Endothelial cell of umbilical vein (primary cell): ENCODE data around the gene ABLIM2. TPM values are rescaled to one million over a fixed set of nuclear protein-coding genes. Genes with fewer than 3 reads are reported as not detected.

Experiments used
- BruUV-seq: library from RNA; stranded (reverse); fragments of 400-500 nt; replicated peaks from 2 replicates; lab custom pipeline; 2021; lab: Mats Ljungman, UMichigan
- CTCF ChIA-PET: fragments of 300-600, 350-600 bp; sonication (Branson Sonifier 250); formaldehyde crosslinking; loops from one replicate; lab custom pipeline; 2021; ENCODE audit warnings: antibody characterized with exemption, inconsistent platforms; lab: Charles Lee
- POLR2A ChIA-PET: fragments of 300-600, 350-600 bp; sonication (Branson Sonifier 250); formaldehyde crosslinking; loops from one replicate; lab custom pipeline; 2021; ENCODE audit warnings: antibody characterized with exemption, inconsistent platforms; lab: Charles Lee
- DNase-seq: peaks from one replicate; pipeline ENCODE4 v3.0.0-alpha.2; 2011; ENCODE audit warnings: low read depth, low spot score
- FAIRE-seq: peaks from 2 replicates; lab custom pipeline; 2011; peaks lifted over from hg19 to GRCh38; lab: Jason Lieb, UNC
- H2AFZ ChIP-seq: 2 replicates; pipeline ENCODE4 v1.6.0; 2012; ENCODE audit warnings: low read depth, low read length, control low read depth, inconsistent platforms
- H3K27ac ChIP-seq: 2 replicates; pipeline ENCODE4 v1.5.1; 2011; ENCODE audit warnings: low read depth, mild to moderate bottlenecking, control low read depth, low read length, moderate library complexity; ENCODE audit not compliant: insufficient read depth
- H3K27me3 ChIP-seq, 2 experiments: 2 replicates each; pipeline versions ENCODE4 v1.6.0 to v1.6.1; 2011; ENCODE audit warnings: low read length in 2 of 2, mixed read lengths in 1 of 2; ENCODE audit not compliant: control insufficient read depth in 2 of 2, insufficient read depth in 2 of 2
- H3K36me3 ChIP-seq, 2 experiments: 2 replicates in 1 of 2; 3 replicates in 1 of 2; pipeline ENCODE4 v1.5.1; 2011; ENCODE audit warnings: low read length in 2 of 2, mild to moderate bottlenecking in 1 of 2, moderate library complexity in 1 of 2; ENCODE audit not compliant: control insufficient read depth in 2 of 2, insufficient read depth in 2 of 2; ENCODE audit errors: extremely low read depth in 1 of 2
- H3K4me1 ChIP-seq: 3 replicates; pipeline ENCODE4 v1.5.1; 2011; ENCODE audit warnings: mild to moderate bottlenecking, low read length; ENCODE audit not compliant: control insufficient read depth, insufficient read depth; ENCODE audit errors: extremely low read depth
- H3K4me2 ChIP-seq: 2 replicates; pipeline ENCODE4 v1.6.1; 2011; ENCODE audit warnings: low read length, control low read depth, mixed read lengths; ENCODE audit not compliant: insufficient read depth
- H3K4me3 ChIP-seq, 3 experiments: fragments of 200-600 bp in 1 of 3; sonication (generic), shearing (Covaris generic) in 1 of 3; replicated peaks in 1 of 3; 2 replicates each; pipeline ENCODE4 v1.5.1; 2011 to 2016; ENCODE audit warnings: control low read depth in 3 of 3, low read length in 3 of 3, mild to moderate bottlenecking in 2 of 3, inconsistent platforms in 1 of 3, low read depth in 1 of 3, moderate library complexity in 1 of 3; ENCODE audit not compliant: insufficient read depth in 1 of 3
- H3K79me2 ChIP-seq: 2 replicates; pipeline ENCODE4 v1.6.0; 2012; ENCODE audit warnings: low read length, inconsistent platforms; ENCODE audit not compliant: control insufficient read depth, insufficient read depth
- H3K9ac ChIP-seq: replicated peaks from 2 replicates; pipeline ENCODE3; 2011; ENCODE audit warnings: low read length, control low read depth; ENCODE audit not compliant: insufficient read depth; ENCODE audit errors: extremely low read depth
- H3K9me1 ChIP-seq: replicated peaks from 3 replicates; pipeline ENCODE4 v1.6.0; 2011; ENCODE audit warnings: mild to moderate bottlenecking, low read length; ENCODE audit not compliant: control insufficient read depth, insufficient read depth; ENCODE audit errors: extremely low read depth
- H3K9me3 ChIP-seq: replicated peaks from 2 replicates; pipeline ENCODE4 v1.5.1; 2012; ENCODE audit warnings: low read length, inconsistent platforms; ENCODE audit not compliant: control insufficient read depth, insufficient read depth
- H4K20me1 ChIP-seq: replicated peaks from 2 replicates; pipeline ENCODE3; 2011; ENCODE audit warnings: mild to moderate bottlenecking, low read length; ENCODE audit not compliant: control insufficient read depth, insufficient read depth; ENCODE audit errors: extremely low read depth
- EZH2 ChIP-seq: IDR thresholded peaks from 2 replicates; pipeline ENCODE4 v1.6.1; 2012; ENCODE audit warnings: borderline replicate concordance, low read depth, mild to moderate bottlenecking, moderate library complexity, low read length, inconsistent platforms; ENCODE audit not compliant: severe bottlenecking
- FOS ChIP-seq: IDR thresholded peaks from 2 replicates; pipeline ENCODE4 v1.6.1; 2011; ENCODE audit warnings: mild to moderate bottlenecking, low read length, moderate library complexity, borderline replicate concordance; ENCODE audit not compliant: insufficient read depth
- GATA2 ChIP-seq: IDR thresholded peaks from 2 replicates; pipeline ENCODE4 v1.7.0; 2011; ENCODE audit warnings: low read depth, mild to moderate bottlenecking, moderate library complexity, mixed read lengths, low read length; ENCODE audit not compliant: insufficient read length, insufficient read depth
- JUN ChIP-seq: IDR thresholded peaks from 2 replicates; pipeline ENCODE4 v1.6.1; 2011; ENCODE audit warnings: borderline replicate concordance, low read depth; ENCODE audit not compliant: insufficient read length, insufficient read depth
- MYC ChIP-seq: IDR thresholded peaks from one replicate; pipeline ENCODE4 v1.6.1; 2011; ENCODE audit warnings: mild to moderate bottlenecking, low read depth, low read length
- POLR2A ChIP-seq: IDR thresholded peaks from 2 replicates; pipeline ENCODE4 v1.6.1; 2012; ENCODE audit warnings: low read depth, mild to moderate bottlenecking, control low read depth, low read length
- POLR2AphosphoS5 ChIP-seq: IDR thresholded peaks from 2 replicates; pipeline ENCODE4 v1.6.1; 2012; ENCODE audit warnings: low read depth, mild to moderate bottlenecking, control low read depth, low read length, moderate library complexity; ENCODE audit not compliant: insufficient read depth
- dilution Hi-C: fragments of 300-500 bp; cut with MboI; formaldehyde crosslinking; loops from one replicate; pipeline ENCODE4 v1.15.0; 2019; ENCODE audit warnings: low sequenced_read_pairs; ENCODE audit not compliant: extremely low pct_ligation_motif_present
- intact Hi-C: fragments of 100-400 bp; cut with micrococcal nuclease; formaldehyde crosslinking; loops from one replicate; pipeline ENCODE4 v1.10.0; 2022
- polyA plus RNA-seq, 4 experiments: library from polyadenylated mRNA; depleted of rRNA in 3 of 4; stranded (reverse) in 3 of 4; unstranded in 1 of 4; fragments of >200 nt; gene quantifications; 2 replicates each; pipeline versions ENCODE4 v1.2.1 to v1.2.3, GENCODE V29; 2011 to 2012; ENCODE audit warnings: missing spikeins in 1 of 4
- total RNA-seq: library from RNA; stranded (reverse); gene quantifications from 2 replicates; pipeline ENCODE4 v1.2.3, GENCODE V29; 2021
- TF ChIP-seq, protein P1 (sequence below): IDR thresholded peaks from 2 replicates; pipeline ENCODE4 v1.6.1; 2011; ENCODE audit not compliant: insufficient read depth, insufficient read length
- TF ChIP-seq, protein P2 (sequence below), 2 donors: IDR thresholded peaks; 1 replicate in 1 of 2; 2 replicates in 1 of 2; pipeline ENCODE4 v1.5.1; 2011; ENCODE audit warnings: low read length in 2 of 2, mild to moderate bottlenecking in 2 of 2, moderate library complexity in 2 of 2, control low read depth in 1 of 2, inconsistent platforms in 1 of 2, low read depth in 1 of 2; ENCODE audit not compliant: insufficient read depth in 1 of 2; ENCODE audit errors: extremely low read depth in 1 of 2

The ABLIM2 gene
- total and polyA plus RNA-seq, 2 donors (not counting 3 experiments of a cell fraction or from before 2014, with no cell fraction given), result 0.28 to 0.66 TPM

DNA sequence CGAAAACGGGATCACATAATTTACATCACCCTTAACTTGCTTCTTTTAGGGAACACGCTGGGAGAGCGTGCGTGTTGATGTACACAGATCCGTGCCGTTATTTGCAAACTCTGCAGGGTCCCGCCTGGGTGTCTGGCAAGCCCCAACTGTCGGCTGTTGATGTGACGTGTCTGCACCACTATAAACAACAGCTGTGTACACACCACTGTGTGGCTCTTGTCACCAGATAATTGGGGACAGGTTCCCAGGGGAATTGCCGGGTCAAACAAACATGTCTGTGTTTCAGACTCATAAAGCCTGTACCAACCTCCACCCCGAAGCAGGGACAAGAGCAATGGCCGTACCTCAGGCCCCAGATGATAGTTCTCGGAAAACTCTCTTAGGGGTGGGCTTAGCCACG is 113.9 kb downstream of the ABLIM2 start:
- FAIRE-seq (no peak), DNase-seq (no peak)
- BruUV-seq, result no TSS peak
- Histone ChIP-seq H3K79me2 (no peaks in the 10 kb centered on the region), H3K27me3 (no peaks in the 10 kb centered on the region), H3K9ac (no peak overlapping the region), H4K20me1 (no peaks in the 10 kb centered on the region), H3K27ac (no peak overlapping the region), H3K4me1 (no peaks in the 10 kb centered on the region), H3K9me1 (no peaks in the 10 kb centered on the region), H2AFZ (no peak overlapping the region), H3K36me3 (no peaks in the 10 kb centered on the region), H3K4me2 (no peak overlapping the region), H3K9me3 (no peaks in the 10 kb centered on the region), H3K4me3 (no peak overlapping the region)
- POLR2A ChIA-PET, result no interaction called here
- CTCF ChIA-PET, result no interaction called here
- no peak for TF ChIP-seq MYC
- TF ChIP-seq EZH2, result no peak
- no peak for TF ChIP-seq POLR2A
- TF ChIP-seq FOS, result no peak
- TF ChIP-seq, protein P1, sequence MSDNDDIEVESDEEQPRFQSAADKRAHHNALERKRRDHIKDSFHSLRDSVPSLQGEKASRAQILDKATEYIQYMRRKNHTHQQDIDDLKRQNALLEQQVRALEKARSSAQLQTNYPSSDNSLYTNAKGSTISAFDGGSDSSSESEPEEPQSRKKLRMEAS, result no peak
- no peak for TF ChIP-seq JUN
- TF ChIP-seq, protein P2, sequence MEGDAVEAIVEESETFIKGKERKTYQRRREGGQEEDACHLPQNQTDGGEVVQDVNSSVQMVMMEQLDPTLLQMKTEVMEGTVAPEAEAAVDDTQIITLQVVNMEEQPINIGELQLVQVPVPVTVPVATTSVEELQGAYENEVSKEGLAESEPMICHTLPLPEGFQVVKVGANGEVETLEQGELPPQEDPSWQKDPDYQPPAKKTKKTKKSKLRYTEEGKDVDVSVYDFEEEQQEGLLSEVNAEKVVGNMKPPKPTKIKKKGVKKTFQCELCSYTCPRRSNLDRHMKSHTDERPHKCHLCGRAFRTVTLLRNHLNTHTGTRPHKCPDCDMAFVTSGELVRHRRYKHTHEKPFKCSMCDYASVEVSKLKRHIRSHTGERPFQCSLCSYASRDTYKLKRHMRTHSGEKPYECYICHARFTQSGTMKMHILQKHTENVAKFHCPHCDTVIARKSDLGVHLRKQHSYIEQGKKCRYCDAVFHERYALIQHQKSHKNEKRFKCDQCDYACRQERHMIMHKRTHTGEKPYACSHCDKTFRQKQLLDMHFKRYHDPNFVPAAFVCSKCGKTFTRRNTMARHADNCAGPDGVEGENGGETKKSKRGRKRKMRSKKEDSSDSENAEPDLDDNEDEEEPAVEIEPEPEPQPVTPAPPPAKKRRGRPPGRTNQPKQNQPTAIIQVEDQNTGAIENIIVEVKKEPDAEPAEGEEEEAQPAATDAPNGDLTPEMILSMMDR (IDR thresholded peaks at IDR 0.05; ENCODE audit: extremely low read depth in 1 of 2, insufficient read depth in 1 of 2, low read depth in 1 of 2, low read length in 2 of 2), result no peak
- TF ChIP-seq POLR2AphosphoS5, result no peak
- no peak for TF ChIP-seq GATA2
- dilution Hi-C loops (no loop called here), intact Hi-C loops (no loop called here)
